Fibroblast of skin of abdomen (primary cell): ENCODE measurements around the gene RAP1GDS1.
A peak's percentile ranks its signal among the peaks of the same experiment; 100 is the strongest.
"Not testable (repeated sequence)": the region's sequence is repeated elsewhere in the genome, so short reads cannot be mapped to it uniquely, and the experiment has no call there.

Experiments
- DNase-seq: peaks from one replicate; pipeline ENCODE4 v3.0.0-alpha.2; 2013

The RAP1GDS1 gene

DNA sequence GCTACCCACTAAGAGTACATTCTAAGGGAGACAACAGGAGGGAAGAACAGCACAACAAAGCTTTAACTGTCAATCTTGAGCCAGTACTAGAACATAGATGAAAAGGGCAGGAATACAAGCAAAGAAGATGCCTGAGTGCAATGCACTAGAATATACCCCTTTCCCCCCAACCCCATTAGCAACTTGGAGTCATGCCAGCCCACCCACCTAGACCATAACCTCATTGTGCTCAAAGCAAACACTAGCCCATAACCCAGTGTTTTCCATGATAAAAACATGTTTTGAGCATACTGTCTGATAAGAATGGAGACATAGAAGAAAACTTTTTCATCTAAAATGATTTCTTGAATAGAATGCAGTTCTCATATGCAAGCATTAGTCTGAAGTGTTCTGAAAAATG, 183.2 kb downstream of the RAP1GDS1 start:
- no peak for DNase-seq

DNA sequence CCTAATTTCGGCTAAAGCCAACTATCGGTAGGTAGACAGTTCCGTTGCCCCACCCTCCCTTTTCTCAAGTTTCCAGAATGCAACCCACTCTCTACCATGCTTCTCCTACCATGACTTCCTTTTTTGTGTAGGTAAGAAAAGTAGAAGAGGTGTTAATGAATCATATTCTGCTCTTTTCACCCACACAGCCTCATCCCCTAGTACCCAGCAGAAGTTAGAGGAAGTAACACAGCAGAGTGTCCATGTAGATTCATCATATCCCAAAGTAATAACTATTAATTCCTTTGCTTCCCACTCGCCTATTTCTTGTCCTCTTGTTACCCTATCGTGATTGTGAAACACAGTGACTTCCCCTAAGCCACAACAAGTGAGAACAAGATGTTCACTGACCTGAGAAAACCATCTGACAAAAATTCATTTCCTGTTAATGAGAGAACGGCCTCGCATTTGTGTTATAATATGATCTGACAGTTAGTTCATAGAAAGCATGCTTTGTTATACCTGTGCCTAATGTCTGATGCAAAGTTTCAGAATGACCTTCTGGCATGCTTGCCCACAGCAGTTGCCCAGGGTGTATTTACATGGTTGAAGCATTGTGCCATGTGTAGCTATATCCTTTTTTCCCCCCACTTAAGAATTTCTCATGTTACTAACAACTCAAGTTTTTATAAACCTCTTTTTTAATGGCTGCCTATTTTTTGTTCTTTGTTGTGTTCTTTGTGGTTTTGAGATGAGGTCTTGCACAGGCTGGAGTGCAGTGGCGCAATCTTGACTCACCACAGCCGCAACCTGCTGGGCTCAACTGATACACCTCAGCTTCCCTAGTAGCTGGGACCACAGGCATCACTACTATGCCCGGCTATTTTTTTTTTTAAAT, 185.6 kb downstream of the RAP1GDS1 start:
- DNase-seq = peak; percentile 24

DNA sequence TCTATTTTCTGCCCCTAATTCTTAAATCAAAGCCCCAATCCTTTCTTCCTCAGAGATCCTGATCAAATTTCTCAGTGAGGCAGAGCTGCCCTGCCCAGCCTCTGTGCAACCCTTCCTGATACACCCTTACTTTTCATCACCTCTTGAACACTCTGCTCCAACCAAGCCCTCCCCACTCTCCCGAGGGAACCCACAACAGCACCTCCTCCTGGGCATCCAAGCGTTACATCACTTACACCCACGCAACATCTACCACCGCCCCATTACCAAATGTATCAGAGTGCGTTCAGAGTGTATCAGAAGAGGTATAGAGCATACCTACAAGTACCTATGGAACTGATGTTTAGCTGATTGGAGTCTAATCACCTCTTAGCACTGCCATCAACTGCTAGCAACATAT, 186.5 kb downstream of the RAP1GDS1 start:
- no peak for DNase-seq

DNA sequence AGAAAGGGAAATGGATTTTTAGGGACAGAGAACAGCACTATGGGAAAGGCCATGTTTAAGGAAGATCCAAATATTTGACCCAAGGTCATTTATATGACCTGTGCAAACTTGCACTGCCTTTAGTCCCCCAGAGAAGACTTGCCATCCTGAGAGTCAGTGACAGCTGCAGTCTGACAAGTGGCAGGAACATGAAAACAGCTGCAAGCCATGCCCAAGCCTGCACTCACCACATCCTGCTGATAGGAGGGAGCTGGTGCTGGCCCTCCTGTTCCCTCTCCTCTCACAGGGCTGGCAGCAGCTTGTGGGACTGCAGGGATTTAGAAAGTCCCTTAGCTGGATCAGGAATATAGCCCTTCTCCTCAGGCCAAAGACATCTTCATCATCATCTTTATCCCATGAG, 187.7 kb downstream of the RAP1GDS1 start:
- DNase-seq = no peak

DNA sequence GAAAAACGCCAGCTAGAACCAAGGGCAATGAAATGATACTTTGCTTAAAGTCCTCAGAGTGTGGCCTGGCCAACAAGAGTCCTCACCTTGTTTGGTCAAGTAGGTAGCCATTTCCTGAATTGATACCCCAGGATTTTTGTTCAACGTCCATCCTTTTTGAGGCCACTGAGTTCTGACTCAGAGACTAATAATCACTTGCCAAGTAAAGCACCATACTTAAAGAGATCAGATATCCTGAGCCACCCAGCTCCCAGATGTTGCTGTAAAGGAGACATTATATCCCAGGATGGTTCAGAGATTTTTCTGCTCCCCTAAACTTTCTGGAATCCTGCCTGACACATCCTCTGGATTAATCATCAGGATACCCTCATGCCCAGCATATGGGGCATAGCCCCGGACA, 190.9 kb downstream of the RAP1GDS1 start:
- DNase-seq = no peak

DNA sequence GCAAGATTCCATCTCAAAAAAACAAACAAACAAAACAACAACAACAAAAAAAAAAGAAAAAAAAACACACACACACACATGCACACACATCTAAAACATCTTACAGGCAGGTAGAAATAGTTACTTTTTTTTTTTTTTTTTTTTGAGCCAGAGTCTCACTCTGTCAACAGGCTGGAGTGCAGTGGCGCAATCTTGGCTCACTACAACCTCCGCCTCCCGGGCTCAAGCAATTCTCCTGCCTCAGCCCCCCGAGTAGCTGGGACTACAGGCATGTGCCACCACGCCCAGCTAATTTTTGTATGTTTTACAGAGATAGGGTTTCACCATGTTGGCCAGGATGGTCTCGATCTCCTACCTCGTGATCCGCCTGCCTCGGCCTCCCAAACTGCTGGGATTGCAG, 196.2 kb downstream of the RAP1GDS1 start:
- DNase-seq = not testable (repeated sequence)

DNA sequence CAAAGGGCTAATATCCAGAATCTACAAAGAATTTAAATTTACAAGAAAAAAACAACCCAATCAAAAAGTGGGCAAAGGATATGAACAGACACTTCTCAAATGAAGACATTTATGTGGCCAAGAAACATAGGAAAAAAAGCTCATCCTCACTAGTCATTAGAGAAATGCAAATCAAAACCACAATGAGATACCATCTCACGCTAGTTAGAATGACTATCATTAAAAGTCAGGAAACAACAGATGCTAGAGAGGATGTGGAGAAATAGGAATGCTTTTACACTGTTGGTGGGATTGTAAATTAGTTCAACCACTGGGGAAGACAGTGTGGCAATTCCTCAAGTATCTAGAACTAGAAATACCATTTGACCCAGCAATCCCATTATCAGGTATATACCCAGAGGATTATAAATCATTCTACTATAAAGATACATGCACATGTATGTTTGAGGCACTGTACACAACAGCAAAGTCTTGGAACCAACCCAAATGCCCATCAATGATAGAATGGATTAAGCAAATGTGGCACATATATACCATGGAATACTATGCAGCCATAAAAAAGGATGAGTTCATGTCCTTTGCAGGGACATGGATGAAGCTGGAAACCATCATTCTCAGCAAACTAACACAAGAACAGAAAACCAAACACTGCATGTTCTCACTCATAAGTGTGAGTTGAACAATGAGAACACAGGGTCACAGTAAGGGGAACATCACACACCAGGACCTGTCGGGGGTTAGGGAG, 200.1 kb downstream of the RAP1GDS1 start:
- DNase-seq = peak; percentile 41

DNA sequence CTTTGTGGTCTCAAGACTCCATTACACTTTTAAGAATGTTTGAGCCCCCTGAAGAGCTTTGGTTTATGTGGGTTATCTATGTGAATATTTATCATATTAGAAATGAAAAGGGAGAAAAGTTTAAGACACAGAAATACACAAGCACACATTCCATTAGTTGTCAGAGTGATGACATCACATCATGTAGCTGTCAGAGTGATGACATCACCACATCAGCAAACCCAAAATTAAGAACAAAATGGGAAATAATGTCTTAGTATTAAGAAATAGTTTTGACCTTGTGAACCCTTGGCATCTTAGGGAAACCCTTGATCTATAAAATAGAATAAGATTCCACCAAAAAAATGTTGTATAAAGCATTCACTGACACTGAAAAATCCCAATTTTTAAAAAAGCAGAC, 201.3 kb downstream of the RAP1GDS1 start:
- DNase-seq = no peak

DNA sequence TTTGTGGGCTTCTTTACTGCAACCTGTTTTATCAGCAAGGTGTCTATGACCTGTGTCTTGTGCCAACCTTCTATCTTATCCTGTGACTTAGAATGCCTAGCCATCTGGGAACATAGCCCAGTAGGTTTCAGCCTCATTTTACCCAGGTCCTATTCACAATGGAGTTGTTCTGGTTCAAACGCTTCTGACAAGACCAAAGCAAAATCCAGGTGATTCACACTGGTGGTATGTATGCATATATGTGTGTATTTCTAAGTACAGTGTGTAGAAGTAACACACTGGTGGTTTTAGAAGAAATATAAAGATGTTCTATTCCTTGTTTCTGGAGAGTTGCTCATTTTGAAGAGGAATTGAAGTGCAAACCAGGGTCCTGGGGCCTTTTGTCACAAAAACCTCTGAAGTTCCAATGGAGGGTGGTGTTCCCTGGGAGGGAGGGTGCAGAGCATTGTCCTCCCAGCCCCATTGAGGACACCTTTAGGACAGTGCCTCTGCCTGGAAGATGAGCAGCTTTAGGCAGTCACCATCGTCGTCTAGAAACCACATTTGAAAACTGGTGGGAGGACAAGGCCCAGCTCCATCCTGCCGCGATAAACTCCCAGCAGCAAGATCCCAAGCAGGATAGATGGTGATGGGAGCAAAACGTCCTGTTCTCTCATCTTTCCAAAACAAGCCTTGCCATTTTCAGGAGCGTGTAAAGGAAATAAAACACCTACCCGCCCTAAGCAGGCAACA, 205.8 kb downstream of the RAP1GDS1 start:
- DNase-seq = peak; percentile 41

DNA sequence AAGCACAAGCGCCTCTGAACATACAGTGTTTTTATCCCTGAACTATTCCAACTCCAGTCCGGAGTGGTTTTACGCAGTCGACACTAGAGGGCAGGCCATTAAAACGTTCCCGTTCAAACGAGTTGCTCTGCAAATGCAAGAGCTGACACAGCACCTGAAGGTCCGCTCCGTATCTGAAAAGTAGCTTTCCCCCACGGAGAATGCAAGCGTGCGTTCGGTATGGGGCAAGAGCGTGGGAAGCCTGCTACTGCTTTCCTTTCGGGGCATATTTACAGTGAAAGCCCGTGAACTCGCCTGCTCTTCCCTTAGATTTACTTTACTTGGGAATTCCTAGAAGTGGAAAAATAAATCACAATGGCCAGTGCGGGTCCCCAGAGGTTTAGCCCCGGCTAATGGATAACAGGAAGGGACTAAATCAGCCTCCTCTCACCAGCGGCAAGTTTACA, 206.5 kb downstream of the RAP1GDS1 start:
- DNase-seq = peak; percentile 89

DNA sequence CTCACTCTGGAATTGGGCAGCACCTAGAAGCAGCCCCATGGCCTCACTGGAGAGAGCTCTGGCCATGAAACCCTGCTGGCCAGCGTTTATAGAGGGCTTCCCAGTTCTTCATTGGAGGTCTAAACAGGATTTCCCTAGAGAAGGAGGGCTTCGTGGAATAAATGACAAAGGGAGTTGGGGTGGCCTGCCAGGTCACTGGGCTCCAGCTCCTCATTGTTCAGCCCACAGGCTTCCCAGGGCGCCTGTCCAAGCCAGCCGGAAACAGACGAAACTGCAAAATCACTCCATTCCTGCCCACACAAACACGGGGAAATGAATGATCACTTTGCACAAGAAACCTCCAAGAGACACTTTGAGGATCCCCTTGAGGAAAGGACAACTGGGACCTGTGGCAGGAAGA, 207.5 kb downstream of the RAP1GDS1 start:
- DNase-seq = no peak

DNA sequence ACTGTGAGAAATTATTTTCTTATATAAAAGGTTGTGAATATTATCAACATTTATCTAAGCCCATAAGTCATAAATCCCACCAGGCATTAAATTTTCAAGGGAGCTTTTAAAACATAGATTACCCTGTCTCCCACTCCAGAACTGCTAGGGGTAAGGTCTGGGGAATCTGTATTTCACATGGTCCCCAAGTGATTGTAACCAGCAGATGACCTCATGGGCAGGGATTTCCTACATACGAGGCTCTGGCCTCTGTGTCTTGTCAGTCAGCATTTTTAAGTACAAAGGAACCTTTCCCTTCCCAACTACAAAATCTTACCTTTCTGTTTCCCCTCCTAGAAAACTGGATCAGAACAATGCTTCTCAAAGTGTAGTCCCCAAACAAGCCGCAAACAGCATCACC, 208.6 kb downstream of the RAP1GDS1 start:
- DNase-seq = no peak

DNA sequence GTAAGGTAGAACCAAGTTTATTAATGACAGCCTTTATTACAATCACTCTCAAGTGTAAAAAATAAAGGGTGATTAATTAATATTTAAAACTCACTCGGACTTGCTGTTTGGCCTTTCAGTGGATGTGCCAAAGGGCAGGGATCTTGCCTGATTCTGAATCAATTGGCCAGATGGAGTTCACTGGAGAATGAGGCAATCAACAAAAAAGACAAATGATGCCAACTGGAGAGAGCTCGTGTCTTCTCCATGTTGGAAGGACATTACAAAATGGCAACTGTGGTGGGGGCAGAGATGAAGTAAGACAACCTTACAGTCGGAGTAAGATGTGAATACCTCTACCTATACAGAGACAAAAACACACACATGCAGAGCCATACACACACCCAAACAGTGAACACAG, 209.2 kb downstream of the RAP1GDS1 start:
- DNase-seq = no peak

DNA sequence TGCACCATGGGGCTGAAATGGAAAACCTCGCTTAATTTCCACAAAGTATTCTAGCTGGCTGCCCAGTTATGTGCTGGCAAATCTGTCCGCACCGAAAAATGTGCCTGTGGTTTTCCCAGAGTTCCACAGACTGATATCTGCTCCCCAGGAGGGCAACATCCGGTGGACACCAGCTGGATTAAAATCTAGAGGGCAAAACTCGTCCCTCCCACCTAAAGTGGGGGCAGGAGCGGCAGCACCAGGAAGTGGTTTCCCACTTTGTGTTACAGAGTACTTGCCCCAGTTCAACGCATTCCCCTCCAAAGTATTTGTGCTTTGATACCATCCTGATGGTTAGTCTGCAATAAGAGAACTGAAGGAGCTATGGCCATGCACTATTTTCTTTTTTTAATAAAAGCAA, 209.6 kb downstream of the RAP1GDS1 start:
- DNase-seq = no peak

DNA sequence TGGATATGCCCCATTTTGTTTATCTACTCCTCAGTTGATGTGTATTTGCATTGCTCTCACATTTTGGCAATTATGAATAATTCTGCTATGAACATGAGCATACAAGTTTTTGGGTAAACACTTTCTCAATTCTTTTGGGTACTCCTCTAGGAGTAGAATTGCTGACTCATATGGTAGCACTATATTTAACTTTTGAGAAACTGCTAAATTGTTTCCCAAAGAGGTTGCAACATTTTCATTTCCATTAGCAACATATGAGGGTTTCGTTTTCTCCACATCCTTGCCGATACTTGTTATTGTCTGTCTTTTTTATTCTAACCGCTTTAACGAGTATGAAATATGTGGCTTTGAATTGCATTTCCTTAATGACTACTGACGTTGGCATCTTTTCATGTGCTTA, 211.9 kb downstream of the RAP1GDS1 start:
- no peak for DNase-seq

DNA sequence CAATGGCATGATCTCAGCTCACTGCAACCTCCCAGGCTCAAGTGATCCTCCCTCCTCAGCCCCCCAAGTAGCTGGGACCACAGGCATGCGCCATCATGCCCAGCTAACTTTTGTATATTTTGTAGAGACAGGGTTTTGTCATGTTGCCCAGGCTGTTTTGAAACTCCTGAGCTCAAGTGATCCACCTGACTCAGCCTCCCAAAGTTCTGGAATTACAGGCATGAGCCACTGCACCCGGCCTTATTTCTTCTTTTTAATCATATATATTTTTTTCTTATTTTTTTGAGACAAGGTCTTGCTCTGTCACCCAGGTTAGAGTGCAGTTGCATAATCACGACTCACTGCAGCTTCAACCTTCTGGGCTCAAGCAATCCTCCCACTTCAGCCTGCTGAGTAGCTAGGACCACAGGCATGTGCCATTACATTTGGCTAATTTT, 213.2 kb downstream of the RAP1GDS1 start:
- DNase-seq = peak; percentile 85

DNA sequence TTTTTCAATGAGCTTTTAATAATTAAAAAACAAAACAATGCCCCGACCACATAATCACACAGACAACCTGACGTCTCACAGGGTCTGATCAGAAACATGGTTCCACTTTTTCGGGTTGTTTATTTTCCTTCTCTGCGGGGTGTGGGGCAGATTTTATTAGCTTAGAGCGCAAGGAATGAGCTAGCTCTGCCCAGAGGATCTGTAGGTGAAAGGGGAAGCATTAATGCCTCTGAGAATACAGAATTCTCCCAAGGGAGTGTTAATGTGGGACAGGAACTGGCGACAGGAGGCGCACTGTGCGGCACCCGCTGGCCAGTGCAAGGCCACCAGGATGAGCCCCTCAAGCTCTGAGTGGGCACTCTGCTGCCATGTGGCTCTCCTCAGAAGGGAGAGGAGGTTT, 215.7 kb downstream of the RAP1GDS1 start:
- DNase-seq = no peak

DNA sequence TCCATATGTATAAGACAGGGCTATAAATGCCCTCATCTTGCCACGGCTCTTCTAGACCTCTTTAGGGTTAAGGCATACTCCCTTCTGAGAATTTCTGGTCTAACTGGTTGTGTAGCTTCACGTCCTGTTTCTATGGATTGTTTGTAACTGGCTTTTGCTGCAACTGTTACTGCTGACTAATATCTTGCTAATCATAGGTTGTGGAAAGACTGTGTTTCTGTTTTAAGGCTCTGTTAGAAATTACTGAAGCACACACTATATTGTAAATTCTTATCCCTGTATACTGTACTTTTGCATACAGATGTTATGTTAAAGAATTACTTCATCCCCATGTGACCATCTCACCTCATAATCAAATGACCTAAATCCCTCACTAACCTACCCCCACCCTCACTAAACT, 218.4 kb downstream of the RAP1GDS1 start:
- DNase-seq = not testable (repeated sequence)

DNA sequence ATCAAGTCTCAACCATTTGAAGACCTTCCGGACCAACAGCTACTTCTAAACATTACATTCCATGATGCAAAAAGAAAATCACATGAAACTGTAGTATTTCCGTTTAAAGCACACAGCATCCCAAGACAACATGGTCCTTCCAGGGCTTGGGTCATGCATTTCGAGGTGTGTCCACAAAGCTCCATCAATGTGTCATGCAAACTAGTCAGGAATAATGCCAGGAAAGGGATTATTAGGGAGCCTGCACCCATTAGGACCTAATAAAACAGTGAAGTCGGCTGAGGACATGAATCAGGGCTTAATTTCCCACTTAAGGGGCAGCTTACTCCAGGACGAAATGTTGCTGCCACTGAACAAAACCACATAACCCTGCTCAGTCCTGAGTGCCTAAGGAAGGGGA, 219.4 kb downstream of the RAP1GDS1 start:
- DNase-seq = no peak

DNA sequence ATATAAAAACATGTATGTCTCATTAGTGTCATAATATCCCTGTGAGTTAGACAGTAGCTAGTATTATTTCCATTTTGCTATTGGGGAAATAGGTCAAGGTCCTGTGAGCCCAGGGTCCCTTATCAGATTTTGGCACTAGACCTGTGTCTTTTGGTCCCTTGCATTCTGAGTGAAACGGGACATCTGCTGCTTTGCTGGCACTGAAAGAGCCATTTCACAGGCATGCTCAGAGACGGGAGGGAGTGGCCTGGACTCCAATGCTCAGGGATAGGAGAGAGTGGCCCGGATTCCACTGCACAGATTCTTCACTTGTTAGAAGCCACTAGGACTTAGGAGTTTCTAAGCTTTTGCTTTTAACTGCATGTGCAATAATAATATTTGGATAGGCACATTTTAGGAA, 220.0 kb downstream of the RAP1GDS1 start:
- no peak for DNase-seq

DNA sequence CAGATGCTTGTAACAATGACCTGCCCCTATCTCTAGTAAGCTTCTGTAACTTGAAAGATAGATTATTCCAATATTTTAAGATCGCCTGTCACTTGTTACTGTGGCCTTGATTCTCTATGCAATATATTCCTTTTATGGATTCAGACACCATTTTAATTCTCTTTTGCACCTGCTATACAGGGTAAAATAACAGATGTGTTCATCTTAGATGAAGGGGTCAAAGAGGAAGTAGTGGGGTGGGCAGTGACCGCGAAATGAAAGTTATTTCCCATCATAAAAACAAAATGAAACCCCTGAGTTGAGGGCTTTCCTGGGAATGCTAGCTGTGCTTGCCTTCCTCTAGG, 221.3 kb downstream of the RAP1GDS1 start:
- DNase-seq = no peak

DNA sequence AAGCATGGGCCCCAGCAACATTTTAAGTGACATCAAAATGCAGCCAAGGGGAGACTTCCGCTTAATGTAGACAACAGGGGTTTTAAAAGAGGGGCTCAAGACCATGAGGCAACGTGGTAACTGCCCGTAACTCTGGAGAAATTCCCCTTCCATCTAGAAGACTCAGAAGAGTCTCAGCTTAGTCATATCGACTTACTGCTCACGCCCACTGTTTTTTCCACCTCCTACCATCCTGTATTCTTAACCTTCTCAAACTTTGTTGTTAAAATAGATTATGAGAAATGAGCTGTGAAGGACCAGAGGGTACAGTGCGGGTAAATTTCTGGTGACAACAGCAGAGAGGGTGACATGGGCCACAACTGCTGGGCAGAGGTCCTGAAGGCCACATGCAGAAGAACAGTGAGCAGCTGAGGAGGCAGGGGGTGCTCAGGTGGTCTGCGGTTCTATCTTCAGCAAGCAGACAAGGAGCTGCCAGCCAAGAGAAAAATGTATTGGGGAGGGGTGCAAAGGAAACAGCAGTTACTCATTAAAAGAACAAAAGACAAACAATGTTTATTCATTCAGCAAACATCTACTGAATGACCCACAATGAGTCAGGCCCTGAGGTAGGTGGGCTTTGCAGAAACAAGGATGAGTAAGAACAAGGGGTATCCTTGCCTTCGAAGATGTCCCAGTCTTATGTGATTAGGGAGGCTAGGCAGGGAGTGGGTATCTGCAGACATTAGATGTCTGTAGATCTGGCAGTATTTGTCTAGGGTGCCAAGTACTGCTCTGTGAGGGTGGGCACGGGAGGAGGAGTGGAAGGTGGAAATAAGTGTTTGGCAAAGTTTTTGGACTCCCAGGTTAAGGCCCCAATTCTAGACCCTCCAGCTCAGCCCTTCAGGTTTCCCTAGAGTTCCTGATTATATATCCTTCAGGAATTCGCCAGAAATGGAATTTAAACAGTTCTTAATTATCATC, 221.9 kb downstream of the RAP1GDS1 start:
- DNase-seq = peak; percentile 63
